GM23248 (cell line): ENCODE measurements around the gene KLF13.

Experiments
- EZH2 ChIP-seq: fragments of 200-600 bp; sonication (generic); IDR thresholded peaks from 2 replicates; pipeline ENCODE4 v1.6.1; 2018; ENCODE audit warnings: antibody characterized with exemption, mild to moderate bottlenecking; ENCODE audit not compliant: insufficient read depth, poor library complexity, severe bottlenecking
- EZH2phosphoT487 ChIP-seq: fragments of 200-600 bp; sonication (generic); IDR thresholded peaks from 2 replicates; pipeline ENCODE4 v1.6.1; 2018; ENCODE audit warnings: antibody characterized with exemption, moderate library complexity, mild to moderate bottlenecking, low read depth; ENCODE audit not compliant: insufficient read depth

GRCh38 chr15:31407376-31407775 lies 80.7 kb downstream of the KLF13 start:
- TF ChIP-seq EZH2phosphoT487: no peak
- no peak for TF ChIP-seq EZH2
